ENCODE data around the gene DGCR8. TPM values are rescaled to one million over a fixed set of nuclear protein-coding genes. Genes with fewer than 3 reads are reported as not detected.
A peak's percentile ranks its signal among the peaks of the same experiment; 100 is the strongest.

Gene DGCR8
- total RNA-seq, 6 experiments from 2014 or later, result 11.4 to 27.2 (median 16.1) TPM

GRCh38 chr22:20106849-20107237, 26.8 kb downstream of the DGCR8 start:
- Histone ChIP-seq H3K4me3 (no peak overlapping the region), H3K27me3 (no peaks in the 10 kb centered on the region), H3K27ac (no peak overlapping the region), H3K36me3 (peaks cover 6 to 61% (median 24%) of the 10 kb centered on the region in 4 donors), H3K9me3 (no peaks in the 10 kb centered on the region), H3K4me1 (peaks cover 0 to 18% (median 7%) of the 10 kb centered on the region in 4 donors)
- no peak for ATAC-seq
- DNase-seq, result peak in 1 of 3 donors; percentile 40
- no peak for TF ChIP-seq POLR2A (IDR thresholded peaks at IDR 0.05)
- TF ChIP-seq, protein P1, sequence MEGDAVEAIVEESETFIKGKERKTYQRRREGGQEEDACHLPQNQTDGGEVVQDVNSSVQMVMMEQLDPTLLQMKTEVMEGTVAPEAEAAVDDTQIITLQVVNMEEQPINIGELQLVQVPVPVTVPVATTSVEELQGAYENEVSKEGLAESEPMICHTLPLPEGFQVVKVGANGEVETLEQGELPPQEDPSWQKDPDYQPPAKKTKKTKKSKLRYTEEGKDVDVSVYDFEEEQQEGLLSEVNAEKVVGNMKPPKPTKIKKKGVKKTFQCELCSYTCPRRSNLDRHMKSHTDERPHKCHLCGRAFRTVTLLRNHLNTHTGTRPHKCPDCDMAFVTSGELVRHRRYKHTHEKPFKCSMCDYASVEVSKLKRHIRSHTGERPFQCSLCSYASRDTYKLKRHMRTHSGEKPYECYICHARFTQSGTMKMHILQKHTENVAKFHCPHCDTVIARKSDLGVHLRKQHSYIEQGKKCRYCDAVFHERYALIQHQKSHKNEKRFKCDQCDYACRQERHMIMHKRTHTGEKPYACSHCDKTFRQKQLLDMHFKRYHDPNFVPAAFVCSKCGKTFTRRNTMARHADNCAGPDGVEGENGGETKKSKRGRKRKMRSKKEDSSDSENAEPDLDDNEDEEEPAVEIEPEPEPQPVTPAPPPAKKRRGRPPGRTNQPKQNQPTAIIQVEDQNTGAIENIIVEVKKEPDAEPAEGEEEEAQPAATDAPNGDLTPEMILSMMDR (IDR thresholded peaks at IDR 0.05), result no peak
- WGBS (ENCODE audit: insufficient coverage, low coverage, low lambda C conversion rate, missing lambda C conversion rate), result 96% methylated on average over 4 of the region's 10 CpGs
- intact Hi-C loops (cut with DNase I), result no loop called here

- H3K4me1 ChIP-seq, result peaks cover 0 to 11% (median 5%) of the 10 kb centered on the region in 4 donors
- peaks cover 6 to 67% (median 26%) of the 10 kb centered on the region in 4 donors for H3K36me3 ChIP-seq
- DNase-seq (peak in 2 of 3 donors; percentile 9 to 26), ATAC-seq (no peak)
- H3K4me3 ChIP-seq, result no peak overlapping the region
- WGBS (ENCODE audit: insufficient coverage, low coverage, low lambda C conversion rate, missing lambda C conversion rate), result 90% methylated on average over 2 of the region's 7 CpGs
- no peak overlapping the region for H3K27ac ChIP-seq
- H3K27me3 ChIP-seq, result no peaks in the 10 kb centered on the region
- intact Hi-C loops (cut with DNase I), result no loop called here
- no peaks in the 10 kb centered on the region for H3K9me3 ChIP-seq
- TF ChIP-seq, protein P1 (IDR thresholded peaks at IDR 0.05), result no peak
- TF ChIP-seq POLR2A (IDR thresholded peaks at IDR 0.05), result no peak
Observed at GRCh38 chr22:20107471-20107901, 27.4 kb downstream of the DGCR8 start.

DNA sequence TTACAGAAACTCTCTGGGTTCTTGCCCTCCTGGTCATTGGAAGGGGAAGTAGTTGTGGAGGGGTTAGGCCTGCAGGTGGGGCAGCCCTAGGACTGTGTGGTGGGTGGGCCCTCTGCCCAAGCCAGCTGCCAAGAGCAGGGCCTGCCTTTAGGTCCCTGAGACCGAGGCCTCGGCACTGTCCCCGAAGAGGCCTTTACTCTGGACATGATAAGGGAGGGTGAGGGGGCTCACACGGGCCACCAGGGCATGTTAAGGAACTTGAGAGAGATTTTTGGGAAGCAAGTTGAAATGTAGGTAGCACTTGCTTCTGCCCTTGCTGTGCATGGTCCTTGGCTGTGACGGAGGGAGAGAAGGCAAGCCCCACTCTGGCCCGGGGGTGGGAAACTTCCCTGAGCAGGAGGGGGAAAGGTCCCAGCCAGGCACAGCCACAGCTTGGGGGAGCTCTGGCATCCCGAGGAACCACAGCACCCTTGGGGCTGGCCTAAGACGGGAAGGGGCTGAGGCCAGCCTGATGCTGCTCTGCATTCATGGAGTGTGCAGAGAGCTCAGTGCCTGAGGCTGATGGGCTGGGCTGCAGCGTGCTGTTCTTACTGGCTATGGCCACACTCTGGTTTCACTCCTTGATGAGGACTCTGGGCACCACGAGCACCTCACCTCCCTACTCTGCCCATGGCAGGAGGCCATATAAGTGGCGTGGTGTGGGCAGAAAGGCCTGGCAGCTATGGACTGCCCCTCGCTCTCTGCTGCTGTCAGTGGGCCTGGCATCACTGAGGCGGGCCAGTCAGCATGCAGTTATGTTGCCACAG, 28.1 kb downstream of the DGCR8 start:
- Histone ChIP-seq H3K27ac (no peak overlapping the region), H3K36me3 (peaks cover 6 to 74% (median 29%) of the 10 kb centered on the region in 4 donors), H3K4me1 (peaks cover 0 to 10% (median 4%) of the 10 kb centered on the region in 4 donors), H3K27me3 (no peaks in the 10 kb centered on the region), H3K9me3 (no peaks in the 10 kb centered on the region), H3K4me3 (no peak overlapping the region)
- TF ChIP-seq POLR2A (IDR thresholded peaks at IDR 0.05), result no peak
- TF ChIP-seq, protein P1 (IDR thresholded peaks at IDR 0.05), result no peak
- 82% methylated on average over 5 of the region's 13 CpGs for WGBS (ENCODE audit: insufficient coverage, low coverage, low lambda C conversion rate, missing lambda C conversion rate)
- intact Hi-C loops (cut with DNase I), result no loop called here
- ATAC-seq (no peak), DNase-seq (peak in 2 of 3 donors; percentile 17 to 46)

GRCh38 chr22:20108757-20109230, 28.8 kb downstream of the DGCR8 start:
- ATAC-seq (no peak), DNase-seq (peak in 2 of 3 donors; percentile 9 to 31)
- Histone ChIP-seq H3K4me1 (peaks cover 0 to 10% (median 4%) of the 10 kb centered on the region in 4 donors), H3K27ac (no peak overlapping the region), H3K9me3 (no peaks in the 10 kb centered on the region), H3K27me3 (no peaks in the 10 kb centered on the region), H3K36me3 (peaks cover 6 to 78% (median 31%) of the 10 kb centered on the region in 4 donors), H3K4me3 (no peak overlapping the region)
- TF ChIP-seq POLR2A (IDR thresholded peaks at IDR 0.05), result no peak
- TF ChIP-seq, protein P1 (IDR thresholded peaks at IDR 0.05), result no peak
- intact Hi-C loops (cut with DNase I), result no loop called here
- 92% methylated on average over 6 of the region's 12 CpGs for WGBS (ENCODE audit: insufficient coverage, low coverage, low lambda C conversion rate, missing lambda C conversion rate)

Measured in right lobe of liver (tissue), 6 donors.